Glutamatergic neuron (in vitro differentiated cells): ENCODE results near the gene C3orf49. TPM values are rescaled to one million over a fixed set of nuclear protein-coding genes. Genes with fewer than 3 reads are reported as not detected.

Source experiments
- DNase-seq: peaks from one replicate; pipeline ENCODE4 v3.0.0; 2022
- H3K27ac Mint-ChIP-seq: one replicate; pipeline ENCODE4 v1.8.0; 2020; ENCODE audit warnings: mild to moderate bottlenecking, mixed read lengths, inconsistent platforms; ENCODE audit not compliant: unreplicated experiment
- H3K27me3 Mint-ChIP-seq: one replicate; pipeline ENCODE4 v1.8.0; 2020; ENCODE audit warnings: mild to moderate bottlenecking, moderate library complexity, mixed read lengths, inconsistent platforms; ENCODE audit not compliant: unreplicated experiment
- H3K36me3 Mint-ChIP-seq: one replicate; pipeline ENCODE4 v1.8.0; 2020; ENCODE audit warnings: mild to moderate bottlenecking, mixed read lengths, inconsistent platforms; ENCODE audit not compliant: unreplicated experiment
- H3K4me1 Mint-ChIP-seq: one replicate; pipeline ENCODE4 v1.8.0; 2020; ENCODE audit warnings: mild to moderate bottlenecking, low read depth, mixed read lengths, inconsistent platforms; ENCODE audit not compliant: unreplicated experiment
- H3K4me3 Mint-ChIP-seq: one replicate; pipeline ENCODE4 v1.8.0; 2020; ENCODE audit warnings: mild to moderate bottlenecking, mixed read lengths, inconsistent platforms; ENCODE audit not compliant: unreplicated experiment
- H3K9me3 Mint-ChIP-seq: one replicate; pipeline ENCODE4 v1.8.0; 2020; ENCODE audit warnings: mild to moderate bottlenecking, moderate library complexity, mixed read lengths, inconsistent platforms; ENCODE audit not compliant: unreplicated experiment
- total RNA-seq: library from RNA; stranded (reverse); fragmentation: NEBNext Ultra II Directional; extraction: Animal tissue kit (Norgen Biotek cat#: 25700); gene quantifications from one replicate; pipeline ENCODE4 v1.2.1, GENCODE V29; 2021; ENCODE audit not compliant: unreplicated experiment
- TF ChIP-seq, protein P1 (sequence below): fragments of 200-600 bp; sonication (generic); IDR thresholded peaks from one replicate; pipeline ENCODE4 v1.5.0; 2021; ENCODE audit not compliant: partially characterized antibody, unreplicated experiment

Gene C3orf49
- total RNA-seq, 1 donor from 2014 or later: not detected

DNA sequence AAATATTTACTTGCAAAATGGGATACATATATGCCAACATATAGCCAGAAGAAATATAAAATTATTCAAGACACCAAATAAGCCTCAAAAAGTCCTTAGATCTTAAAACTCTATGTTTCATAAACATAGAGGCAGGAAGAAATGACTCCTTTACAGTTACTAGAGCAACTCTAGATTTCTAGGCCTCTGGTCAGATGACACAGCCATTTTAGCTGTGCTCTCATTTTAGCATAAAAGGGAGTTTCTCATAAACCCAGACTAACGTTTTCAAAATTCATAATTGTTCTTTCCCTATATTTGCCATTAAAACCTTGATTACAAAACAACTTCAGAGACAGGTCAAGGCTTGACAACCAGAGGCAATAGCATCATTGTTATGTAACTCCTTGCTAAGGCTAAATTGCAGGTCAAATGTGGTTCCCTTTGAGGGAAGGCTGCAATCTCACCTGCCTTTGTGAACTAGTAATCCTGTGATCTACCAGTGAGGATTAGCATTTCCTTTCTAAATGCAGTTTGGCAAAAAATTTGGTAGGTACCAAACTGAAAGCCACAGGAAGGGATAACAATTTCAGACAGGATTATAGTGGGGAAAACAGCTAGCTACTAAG, 36.3 kb downstream of the C3orf49 start:
- H3K4me3 Mint-ChIP-seq: no peak overlapping the region
- no peaks in the 10 kb centered on the region for H3K4me1 Mint-ChIP-seq
- no peak for DNase-seq
- H3K27me3 Mint-ChIP-seq: no peaks in the 10 kb centered on the region
- TF ChIP-seq, protein P1, sequence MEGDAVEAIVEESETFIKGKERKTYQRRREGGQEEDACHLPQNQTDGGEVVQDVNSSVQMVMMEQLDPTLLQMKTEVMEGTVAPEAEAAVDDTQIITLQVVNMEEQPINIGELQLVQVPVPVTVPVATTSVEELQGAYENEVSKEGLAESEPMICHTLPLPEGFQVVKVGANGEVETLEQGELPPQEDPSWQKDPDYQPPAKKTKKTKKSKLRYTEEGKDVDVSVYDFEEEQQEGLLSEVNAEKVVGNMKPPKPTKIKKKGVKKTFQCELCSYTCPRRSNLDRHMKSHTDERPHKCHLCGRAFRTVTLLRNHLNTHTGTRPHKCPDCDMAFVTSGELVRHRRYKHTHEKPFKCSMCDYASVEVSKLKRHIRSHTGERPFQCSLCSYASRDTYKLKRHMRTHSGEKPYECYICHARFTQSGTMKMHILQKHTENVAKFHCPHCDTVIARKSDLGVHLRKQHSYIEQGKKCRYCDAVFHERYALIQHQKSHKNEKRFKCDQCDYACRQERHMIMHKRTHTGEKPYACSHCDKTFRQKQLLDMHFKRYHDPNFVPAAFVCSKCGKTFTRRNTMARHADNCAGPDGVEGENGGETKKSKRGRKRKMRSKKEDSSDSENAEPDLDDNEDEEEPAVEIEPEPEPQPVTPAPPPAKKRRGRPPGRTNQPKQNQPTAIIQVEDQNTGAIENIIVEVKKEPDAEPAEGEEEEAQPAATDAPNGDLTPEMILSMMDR: no peak
- H3K9me3 Mint-ChIP-seq: no peaks in the 10 kb centered on the region
- H3K36me3 Mint-ChIP-seq: no peaks in the 10 kb centered on the region
- no peak overlapping the region for H3K27ac Mint-ChIP-seq

DNA sequence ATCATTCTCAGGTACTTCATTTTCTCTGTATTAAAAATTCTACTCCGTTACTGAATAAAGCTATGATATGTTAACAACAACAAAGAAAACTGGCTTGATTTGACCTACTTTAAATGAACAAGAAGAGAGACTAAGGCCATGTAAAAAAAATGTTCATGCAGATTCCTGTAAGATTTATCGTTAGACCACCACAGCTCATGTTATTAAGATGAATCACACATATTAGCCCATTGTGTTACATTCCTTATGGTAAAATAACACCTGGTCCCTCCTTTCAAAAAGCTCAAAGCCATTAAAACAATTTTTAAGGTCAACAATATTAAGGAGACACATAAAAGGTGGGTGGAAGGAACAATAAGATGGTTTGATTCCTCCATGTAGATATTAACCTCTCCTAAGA, 38.2 kb downstream of the C3orf49 start:
- peaks cover 1% of the 10 kb centered on the region for H3K4me1 Mint-ChIP-seq
- peaks cover 2% of the 10 kb centered on the region for H3K27me3 Mint-ChIP-seq
- TF ChIP-seq, protein P1: no peak
- no peak for DNase-seq
- no peak overlapping the region for H3K4me3 Mint-ChIP-seq
- H3K9me3 Mint-ChIP-seq: peaks cover 2% of the 10 kb centered on the region
- H3K27ac Mint-ChIP-seq: no peak overlapping the region
- no peaks in the 10 kb centered on the region for H3K36me3 Mint-ChIP-seq

DNA sequence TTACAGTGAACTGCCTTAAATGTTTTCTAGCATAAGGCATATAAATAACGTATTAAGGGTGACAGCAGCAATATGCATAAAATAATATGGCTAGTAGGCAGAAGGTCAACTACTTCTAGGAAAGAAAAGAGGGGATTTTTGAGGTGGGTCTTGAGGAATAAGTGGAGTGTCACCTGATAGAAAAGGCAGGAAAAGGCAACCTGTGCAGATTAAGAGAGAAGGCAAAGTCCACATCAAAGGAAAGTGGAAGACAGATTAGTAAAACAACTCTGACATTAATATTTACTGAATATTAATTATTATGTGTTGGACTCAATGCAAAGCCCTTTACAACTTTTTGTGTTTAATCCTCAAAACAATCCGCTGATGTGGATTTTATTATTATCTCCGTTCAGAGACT, 41.7 kb downstream of the C3orf49 start:
- DNase-seq: no peak
- Mint-ChIP-seq H3K4me1 (peaks cover 10% of the 10 kb centered on the region), H3K27me3 (peaks cover 8% of the 10 kb centered on the region), H3K36me3 (no peaks in the 10 kb centered on the region), H3K9me3 (peaks cover 9% of the 10 kb centered on the region), H3K27ac (no peak overlapping the region), H3K4me3 (no peak overlapping the region)
- TF ChIP-seq, protein P1: no peak

DNA sequence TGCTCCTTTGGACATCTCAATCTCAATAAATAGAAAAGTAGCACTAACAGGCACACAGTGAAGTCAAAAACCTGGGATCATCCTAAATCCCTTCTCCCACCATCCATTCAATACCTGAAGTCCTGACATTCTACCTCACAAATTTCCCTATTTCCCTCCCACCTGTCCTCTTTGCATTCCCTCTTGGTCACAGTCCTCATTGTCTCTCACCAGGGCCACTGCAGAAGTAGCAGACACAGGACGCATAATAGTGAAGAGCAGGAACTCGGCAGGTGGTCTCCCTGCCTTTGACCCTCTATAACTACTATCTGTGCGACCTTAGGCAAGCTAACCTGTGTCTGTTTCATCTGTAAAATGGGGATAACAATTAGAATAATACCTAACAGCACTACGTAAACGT, 42.2 kb downstream of the C3orf49 start:
- Mint-ChIP-seq H3K36me3 (no peaks in the 10 kb centered on the region), H3K9me3 (peaks cover 9% of the 10 kb centered on the region), H3K4me1 (peaks cover 10% of the 10 kb centered on the region), H3K27ac (no peak overlapping the region), H3K4me3 (no peak overlapping the region), H3K27me3 (peaks cover 8% of the 10 kb centered on the region)
- TF ChIP-seq, protein P1: no peak
- DNase-seq: no peak

DNA sequence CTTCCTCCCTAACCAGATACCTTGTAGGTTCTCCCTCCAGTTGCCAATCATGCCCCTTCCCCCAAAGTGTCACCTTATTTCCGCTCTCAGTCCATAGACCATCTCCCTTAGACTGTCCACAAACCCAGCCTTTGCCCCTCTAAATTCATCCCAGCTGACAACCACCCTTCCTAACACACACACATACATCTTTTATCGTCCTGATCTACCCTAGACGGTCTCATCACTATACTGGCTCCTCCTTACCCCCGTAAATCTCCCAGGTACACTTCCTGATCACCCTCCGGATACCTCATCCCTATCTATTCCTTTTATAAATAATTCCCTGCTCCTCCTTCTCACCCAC, 43.7 kb downstream of the C3orf49 start:
- no peaks in the 10 kb centered on the region for H3K36me3 Mint-ChIP-seq
- no peak for DNase-seq
- peak overlapping the region; percentile 89 for H3K4me3 Mint-ChIP-seq
- H3K4me1 Mint-ChIP-seq: peaks cover 10% of the 10 kb centered on the region
- TF ChIP-seq, protein P1: no peak
- peaks cover 9% of the 10 kb centered on the region for H3K9me3 Mint-ChIP-seq
- H3K27me3 Mint-ChIP-seq: peaks cover 8% of the 10 kb centered on the region
- H3K27ac Mint-ChIP-seq: peak overlapping the region; percentile 88
